ENCODE data around the gene ALOX5.

DNA sequence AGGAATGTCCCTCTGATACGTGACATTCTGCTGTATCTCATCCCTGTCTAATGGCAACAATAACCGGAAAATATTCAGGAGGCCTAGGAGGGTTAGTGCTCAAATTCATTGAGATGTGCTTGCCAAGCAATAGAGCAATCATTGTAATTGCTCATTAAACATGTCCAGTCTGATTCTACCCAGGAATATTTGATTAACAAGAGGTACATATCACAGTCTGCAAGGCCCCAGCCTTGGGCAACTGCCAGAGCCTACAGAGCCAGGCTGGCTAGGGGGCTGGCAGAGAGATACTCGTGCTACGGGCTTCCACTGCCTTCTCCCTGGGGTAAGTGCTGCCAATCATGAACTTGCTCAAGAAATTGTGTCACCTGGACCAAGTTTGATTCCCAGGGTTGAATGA, 99.1 kb downstream of the ALOX5 start:
- TF ChIP-seq, protein P1, sequence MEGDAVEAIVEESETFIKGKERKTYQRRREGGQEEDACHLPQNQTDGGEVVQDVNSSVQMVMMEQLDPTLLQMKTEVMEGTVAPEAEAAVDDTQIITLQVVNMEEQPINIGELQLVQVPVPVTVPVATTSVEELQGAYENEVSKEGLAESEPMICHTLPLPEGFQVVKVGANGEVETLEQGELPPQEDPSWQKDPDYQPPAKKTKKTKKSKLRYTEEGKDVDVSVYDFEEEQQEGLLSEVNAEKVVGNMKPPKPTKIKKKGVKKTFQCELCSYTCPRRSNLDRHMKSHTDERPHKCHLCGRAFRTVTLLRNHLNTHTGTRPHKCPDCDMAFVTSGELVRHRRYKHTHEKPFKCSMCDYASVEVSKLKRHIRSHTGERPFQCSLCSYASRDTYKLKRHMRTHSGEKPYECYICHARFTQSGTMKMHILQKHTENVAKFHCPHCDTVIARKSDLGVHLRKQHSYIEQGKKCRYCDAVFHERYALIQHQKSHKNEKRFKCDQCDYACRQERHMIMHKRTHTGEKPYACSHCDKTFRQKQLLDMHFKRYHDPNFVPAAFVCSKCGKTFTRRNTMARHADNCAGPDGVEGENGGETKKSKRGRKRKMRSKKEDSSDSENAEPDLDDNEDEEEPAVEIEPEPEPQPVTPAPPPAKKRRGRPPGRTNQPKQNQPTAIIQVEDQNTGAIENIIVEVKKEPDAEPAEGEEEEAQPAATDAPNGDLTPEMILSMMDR (IDR thresholded peaks at IDR 0.05) = no peak
- no peak for TF ChIP-seq POLR2A (IDR thresholded peaks at IDR 0.05)
- TF ChIP-seq POLR2AphosphoS5 (IDR thresholded peaks at IDR 0.05) = no peak

All from suprapubic skin (tissue), 4 donors.